ENCODE measurements around the gene ARHGAP21.
A peak's percentile ranks its signal among the peaks of the same experiment; 100 is the strongest.
"Not testable (repeated sequence)": the region's sequence is repeated elsewhere in the genome, so short reads cannot be mapped to it uniquely, and the experiment has no call there.

The ARHGAP21 gene

DNA sequence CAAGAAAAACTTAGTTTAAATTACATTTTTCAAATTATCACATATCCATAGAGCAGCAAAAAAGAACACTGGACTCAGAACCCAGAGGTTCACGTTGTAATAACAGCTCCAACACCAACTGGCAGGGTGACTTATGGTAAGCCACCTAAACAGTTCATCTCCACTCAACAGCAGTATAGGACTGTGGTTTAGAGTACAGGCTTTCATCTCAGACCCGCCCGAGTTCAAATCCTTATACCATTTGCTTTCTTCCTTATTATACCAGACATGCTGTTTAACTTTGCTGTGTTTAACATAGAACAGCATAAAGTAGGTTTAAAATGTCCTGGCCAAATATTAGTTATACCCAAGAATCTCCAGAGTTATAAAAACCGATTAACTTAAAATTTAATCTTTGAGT is 97.9 kb downstream of the ARHGAP21 start:
- DNase-seq (ENCODE audit: low read depth) = no peak

DNA sequence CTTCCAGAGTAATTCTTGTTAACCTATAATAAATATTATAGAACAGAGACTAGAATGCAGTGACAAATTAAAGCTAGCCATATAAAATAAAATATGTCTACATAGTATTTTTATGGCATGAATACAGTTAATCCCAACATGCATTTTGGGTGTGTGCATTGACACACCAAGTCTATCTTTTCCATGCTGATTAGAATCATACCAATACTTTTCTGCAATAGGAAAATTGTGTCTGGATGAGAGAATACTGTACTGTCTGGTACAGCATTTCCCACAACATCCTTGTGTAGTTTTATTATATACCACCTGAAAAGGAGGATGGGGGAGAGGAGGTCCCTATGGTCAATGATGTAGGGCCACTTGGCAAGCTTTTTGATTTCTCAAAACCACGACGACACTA is 100.3 kb downstream of the ARHGAP21 start:
- no peak for DNase-seq (ENCODE audit: low read depth)

DNA sequence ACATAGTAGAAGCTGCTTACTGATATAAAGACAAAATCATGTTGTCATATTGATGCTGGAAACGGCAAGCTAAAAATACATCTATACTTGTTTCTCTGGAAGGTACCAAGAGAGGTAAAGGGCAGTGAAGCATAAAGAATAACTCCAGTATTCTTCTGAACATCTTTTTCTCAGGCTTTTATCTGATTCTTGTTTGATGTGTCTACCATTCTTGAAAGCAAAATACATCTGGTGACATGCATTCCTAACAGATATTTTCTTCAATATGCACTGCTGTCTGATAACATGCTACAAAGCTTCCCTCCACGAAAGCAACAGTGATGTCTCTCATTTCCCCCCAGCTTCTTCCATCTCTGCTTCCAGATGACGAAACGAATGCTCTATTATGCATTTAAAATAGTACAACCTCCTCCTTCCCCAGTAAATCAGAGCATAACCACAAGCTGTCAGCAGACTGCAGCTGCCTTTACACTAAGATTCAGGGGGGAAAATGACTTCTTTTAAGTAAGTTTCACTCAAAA is 100.8 kb downstream of the ARHGAP21 start:
- no peak for DNase-seq (ENCODE audit: low read depth)

DNA sequence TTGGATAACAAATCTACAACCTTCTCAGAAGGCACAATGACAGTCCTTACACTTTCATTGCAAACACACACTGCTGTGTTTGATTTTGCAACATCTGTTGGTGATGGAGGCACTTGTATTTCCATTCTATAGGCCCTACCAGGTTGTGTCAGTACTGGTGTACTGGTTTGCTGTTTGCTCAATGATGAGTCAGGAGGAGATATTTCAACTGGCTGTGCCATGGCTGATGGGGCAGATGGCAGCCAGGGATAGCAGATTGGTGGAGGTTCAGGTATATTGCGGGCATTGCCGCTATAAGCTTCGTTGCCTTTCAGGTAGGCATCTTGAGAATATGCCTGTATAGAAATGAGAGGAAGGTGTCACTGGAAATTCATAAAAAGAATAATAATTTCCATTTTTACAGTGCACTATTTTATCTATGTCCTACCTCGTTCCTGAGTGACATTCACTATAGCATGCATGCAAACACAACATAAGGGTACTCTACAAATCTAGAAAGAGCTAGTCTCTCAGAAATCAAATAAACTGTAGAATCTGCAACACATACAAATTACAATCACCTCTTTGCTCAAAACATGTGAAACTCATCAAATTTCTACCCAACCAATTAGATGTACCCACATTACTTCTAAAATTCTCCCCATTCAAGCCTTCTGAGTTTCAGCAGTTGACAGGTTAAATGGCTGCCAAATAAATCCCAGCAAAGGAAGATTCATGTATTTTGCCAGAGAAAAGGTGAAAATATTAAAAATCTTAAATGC is 102.5 kb downstream of the ARHGAP21 start:
- DNase-seq (ENCODE audit: low read depth) = not testable (repeated sequence)

DNA sequence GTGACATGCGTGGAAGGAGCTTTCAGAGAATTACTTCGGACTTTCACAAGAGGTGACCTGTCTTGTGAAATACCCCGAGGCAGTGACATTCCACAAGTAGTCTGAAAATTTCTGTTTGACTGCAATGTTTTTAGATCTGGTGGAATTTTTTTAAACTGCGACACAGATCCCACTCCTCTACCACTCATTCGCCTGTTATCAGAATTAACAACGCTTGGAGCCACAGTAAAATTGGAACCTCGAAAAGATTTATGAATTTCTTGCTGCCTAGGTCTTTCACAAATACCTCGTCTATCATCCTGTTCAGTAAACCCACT is 103.7 kb downstream of the ARHGAP21 start:
- DNase-seq (ENCODE audit: low read depth) = not testable (repeated sequence)

DNA sequence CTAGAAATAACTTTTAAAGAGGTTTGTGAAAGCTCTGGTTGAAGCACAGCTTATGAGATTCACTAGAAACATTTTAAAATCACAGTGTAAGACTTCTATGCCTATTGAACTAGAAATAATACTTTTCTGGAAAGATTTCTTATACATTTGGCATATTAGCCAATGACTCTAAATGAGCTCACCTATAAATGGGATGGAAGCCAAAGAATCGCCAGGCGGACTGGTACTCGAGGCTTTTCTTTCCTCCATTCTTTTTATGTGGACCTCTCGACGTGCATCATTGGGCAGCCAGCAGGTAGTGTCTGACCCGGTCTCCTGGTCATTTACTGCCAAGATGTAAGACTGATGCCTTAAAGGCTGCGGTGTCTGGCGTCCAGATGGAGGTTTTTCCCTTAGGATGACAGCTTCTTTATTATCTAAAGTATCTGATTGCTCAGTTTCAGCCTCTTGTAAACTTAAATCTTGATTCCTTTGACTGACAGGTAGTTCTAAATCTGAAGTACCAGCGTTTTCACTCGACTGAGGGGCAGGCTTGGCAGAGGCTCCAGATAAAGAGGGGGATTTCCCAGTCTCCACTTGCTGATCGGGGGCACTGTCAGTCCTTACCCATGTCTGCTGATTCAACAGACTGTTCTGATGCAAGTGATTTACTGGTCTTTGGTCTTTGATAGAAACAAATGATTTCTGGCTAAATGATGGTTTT is 104.2 kb downstream of the ARHGAP21 start:
- DNase-seq (ENCODE audit: low read depth) = not testable (repeated sequence)

DNA sequence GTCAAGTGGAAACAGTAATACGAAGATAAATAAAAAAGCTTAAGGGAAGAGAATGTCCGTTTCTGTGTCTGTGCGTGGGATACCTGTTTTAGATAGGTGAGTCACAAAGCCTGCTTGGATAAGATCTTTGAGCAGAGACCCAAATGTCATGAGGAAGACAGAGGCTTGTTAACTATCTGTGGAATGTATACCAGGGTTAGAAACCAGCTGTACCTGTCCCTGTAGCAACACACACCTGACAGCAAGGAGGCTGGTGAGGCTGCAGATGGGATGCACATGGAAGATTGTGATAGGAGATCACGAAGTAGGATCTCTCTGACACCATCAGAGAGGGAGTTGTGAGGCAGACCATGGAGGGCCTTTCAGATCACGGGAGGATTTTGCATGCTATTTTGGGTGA is 105.3 kb downstream of the ARHGAP21 start:
- no peak for DNase-seq (ENCODE audit: low read depth)

DNA sequence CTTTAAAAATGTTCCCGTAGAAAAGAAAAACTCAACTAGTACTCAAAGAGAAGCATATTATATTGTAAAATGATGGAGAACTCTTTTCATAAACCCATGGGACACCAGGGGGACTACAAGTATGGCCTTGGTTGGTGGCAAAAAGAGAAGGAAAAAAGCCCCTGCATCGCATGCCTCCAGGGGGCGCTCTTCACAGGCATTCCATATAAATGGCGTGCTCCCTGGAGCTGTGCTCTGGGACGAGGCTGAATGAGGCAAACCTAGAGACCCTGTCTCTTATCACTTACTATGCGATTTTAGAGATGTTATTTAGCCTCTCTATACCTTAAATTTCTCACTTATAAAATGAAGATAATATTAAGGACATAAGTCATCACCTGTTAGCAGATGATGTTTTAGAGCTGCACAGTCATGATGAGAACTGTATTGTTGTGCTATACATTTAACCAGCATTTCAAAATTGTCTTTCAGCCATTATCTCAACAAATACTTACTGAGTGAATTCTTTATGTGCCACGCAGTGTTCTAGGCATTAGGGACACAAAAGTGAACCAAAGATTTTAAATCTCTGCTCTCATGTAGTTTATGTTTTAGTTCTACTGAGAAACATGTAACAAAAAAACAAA is 105.8 kb downstream of the ARHGAP21 start:
- DNase-seq (ENCODE audit: low read depth) = peak; percentile 17

DNA sequence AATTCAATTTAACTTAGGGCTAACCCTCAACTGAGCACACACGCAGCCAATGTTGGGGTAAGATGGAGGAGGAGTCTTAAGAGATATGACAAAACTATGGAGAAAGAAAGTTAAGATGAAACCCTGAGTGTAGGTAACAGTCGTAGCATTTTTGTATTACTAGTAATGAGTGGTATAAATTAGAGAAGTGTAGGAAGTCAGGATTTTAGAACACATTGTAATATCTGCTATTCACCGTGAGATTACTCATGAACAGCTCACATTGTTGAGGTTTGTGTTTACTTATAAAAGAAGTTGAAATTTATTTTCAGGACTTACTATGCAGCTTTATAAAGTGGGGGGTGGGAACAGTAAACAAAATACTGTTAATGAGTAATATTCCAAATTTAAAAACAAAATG is 107.2 kb downstream of the ARHGAP21 start:
- DNase-seq (ENCODE audit: low read depth) = no peak

DNA sequence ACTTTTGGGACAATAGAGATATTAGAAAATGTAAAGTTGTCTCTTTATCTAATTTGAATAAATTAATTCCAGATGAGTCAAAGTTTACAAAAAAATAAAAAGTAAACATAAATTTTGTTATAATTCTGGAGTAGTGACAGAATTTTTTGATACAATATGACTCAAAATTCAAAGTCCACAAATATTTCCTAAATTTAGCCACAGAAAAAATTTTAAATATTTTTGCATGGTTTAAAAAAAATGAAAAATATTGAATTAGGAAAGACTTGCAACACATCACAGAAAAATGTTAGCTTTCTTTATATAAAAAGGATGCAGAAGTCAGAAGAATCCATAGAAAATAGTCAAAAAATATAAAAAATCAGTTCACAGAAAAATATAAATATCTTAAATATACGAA is 117.7 kb downstream of the ARHGAP21 start:
- no peak for DNase-seq (ENCODE audit: low read depth)

DNA sequence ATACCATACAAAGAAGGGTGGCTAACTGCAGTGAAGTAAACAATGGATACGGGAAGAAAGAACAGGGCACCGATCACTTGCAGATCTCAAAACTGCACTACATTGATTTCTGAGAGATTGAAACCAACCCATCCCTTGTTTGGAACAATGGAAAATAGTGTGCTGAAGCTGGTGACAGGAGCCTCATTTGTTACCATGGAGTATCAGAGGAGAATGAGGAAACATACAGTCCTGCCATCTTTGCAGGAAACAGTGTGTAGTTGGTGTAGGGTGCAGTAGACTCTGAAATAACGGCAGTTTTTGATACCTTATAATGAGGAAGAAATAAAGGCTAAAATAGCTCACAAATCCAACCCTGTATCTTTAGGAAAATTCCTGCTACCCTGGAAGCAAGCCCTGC is 118.5 kb downstream of the ARHGAP21 start:
- no peak for DNase-seq (ENCODE audit: low read depth)

DNA sequence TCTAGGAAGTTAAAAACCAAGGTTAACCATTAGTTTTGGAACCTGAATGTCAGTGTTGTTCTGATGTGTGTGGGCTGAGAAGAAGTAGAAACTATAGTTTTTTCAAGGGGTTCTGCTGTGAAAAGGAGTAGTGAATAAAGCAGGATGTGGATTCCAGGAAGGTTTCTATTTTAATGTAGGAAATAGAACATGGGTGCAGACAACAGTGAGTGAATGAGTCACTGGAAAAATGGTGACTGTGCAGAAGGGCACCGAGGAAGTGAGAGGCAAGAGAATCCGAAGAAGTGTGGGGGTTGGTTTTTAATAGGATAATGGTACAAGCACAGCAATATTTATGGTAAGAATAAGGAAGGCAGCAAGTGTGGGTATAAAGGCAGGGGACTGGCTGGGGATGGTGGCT is 120.4 kb downstream of the ARHGAP21 start:
- DNase-seq (ENCODE audit: low read depth) = peak; percentile 44

DNA sequence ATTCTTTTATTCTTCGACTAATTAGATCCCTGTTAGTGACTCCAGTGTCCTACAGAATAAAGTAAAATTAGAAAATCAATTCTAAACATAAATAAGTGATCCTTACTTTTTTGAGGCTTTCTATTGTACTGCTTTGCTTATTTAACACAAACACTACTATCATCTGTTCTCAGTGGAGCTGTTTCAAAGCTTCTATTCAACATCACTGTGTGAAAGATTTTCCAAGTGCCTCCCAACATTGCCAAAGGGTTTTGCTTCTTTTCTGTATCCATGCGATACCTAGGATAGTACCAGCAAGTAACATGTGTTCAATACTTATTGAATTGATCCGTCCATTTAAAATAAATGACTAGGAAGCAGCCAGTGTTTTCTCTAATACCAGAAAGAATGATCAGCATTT is 125.7 kb downstream of the ARHGAP21 start:
- no peak for DNase-seq (ENCODE audit: low read depth)

DNA sequence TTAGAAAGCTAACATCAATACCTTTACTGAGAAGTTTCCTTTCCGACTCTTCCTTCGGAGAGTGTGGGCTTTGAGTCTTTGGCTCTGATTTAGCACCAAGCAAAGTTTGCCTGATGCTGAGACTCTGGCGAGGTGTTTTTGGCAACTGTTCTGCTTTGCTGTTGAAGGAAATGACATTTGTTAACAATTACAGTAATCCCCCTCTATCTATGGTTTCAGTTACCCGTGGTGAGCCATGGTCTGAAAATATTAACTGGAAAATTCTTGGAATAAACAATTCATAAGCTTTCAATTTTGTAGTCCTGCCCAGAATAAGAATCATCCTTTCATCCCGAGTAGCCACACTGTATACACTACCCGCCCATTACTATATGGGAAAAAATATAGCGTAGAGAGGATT is 126.3 kb downstream of the ARHGAP21 start:
- no peak for DNase-seq (ENCODE audit: low read depth)

DNA sequence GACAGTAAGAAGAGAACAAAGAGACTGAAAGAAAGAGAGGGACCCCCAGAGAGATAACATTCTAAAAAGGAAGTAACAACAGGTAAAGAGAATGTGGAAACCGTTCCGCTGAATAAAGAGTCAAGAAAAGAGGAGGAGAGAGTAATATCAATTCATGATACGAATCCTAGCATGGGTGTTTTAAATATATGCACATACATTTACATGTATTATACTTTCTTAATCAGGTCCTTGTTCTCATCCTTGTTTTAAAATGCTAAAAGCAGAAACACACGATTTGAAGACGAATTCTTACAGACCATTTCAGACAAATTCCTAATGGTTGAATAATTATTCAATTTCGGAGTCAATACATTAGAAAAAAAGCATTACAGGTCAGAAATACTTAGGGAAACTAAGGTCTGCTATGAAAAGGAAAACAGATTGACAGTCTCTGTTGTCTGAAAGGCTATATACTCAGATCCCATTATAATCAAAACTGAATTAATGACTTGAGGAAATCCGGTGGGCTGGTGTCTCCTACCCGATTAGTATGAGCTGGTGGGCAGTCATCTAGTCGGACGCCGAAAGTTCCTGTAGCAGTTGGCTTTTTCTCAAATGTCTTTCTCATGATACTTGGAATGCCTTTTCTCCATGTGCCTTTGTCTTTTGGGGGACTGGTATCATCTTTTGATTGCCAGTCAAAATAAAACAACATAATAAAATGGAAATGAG is 127.3 kb downstream of the ARHGAP21 start:
- no peak for DNase-seq (ENCODE audit: low read depth)

DNA sequence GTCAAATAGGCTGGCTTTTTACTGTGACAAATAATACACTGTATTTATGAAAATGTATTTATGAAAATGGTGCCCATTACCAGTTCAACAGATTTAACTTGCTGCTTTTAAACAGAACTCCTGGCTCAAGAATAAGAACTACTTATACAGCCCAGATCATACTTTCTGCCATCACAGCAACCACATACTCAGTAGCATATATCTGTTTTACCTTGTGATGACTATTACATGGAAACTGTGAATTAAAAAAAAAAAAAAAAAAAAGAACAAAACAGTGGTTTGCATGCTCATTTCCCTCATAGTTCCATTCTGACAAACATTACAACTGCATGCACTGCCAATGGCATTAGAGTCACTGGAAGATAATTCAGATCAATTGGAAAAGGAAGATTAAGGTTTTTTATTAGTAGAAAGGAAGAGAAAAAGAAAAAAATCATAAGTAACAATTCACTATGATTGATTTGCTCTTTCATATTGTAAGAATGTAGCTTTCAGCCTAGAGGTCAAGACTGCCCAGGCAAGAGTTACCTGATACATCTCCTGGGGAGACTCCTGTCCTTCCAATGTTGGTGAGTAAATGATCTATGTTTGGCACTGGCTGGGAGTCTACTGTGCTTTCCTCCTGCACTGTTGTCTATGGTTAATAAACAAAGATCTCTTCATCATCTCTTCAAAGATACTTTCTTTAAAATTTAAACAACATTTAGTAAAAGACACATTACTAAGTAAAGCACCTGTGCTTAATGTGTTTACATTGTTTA is 132.8 kb downstream of the ARHGAP21 start:
- DNase-seq (ENCODE audit: low read depth) = no peak

DNA sequence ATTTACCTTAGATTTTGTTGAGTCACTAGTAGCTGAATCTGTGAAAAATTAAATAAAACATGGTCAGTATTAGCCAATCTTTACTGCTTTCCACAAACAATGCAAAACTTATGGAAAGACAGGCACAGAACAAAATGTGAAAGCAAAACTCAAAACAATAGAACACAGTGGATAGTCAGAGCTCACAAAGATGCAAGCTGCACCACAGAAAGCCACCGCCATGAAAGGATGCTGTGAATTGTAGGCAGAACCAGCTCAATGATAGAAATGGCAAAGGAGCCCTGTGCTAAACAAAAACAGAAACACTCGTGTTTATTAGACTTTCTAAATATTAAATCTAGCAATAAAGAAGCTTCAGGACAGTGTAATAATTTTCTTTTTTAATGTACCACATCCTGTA is 134.4 kb downstream of the ARHGAP21 start:
- DNase-seq (ENCODE audit: low read depth) = no peak

DNA sequence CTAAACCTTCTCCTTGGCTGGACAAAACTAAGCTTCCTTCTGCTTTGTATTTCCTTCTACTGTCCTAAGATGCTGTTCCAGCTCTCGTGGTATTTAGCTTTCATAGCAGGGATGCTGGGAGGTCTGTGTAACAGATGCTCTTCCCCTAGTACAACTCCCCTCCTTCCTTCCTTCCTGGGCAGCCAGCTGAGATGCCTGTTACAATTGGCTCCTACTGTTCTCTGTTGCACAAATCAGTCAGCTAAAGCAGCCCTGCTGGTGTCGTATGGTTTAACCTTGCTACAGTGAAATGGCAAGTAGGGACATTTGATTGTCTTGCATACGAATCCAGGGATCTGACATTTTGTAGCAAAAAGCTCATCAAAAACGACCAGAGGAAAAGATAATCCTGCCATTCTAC is 143.8 kb downstream of the ARHGAP21 start:
- no peak for DNase-seq (ENCODE audit: low read depth)

DNA sequence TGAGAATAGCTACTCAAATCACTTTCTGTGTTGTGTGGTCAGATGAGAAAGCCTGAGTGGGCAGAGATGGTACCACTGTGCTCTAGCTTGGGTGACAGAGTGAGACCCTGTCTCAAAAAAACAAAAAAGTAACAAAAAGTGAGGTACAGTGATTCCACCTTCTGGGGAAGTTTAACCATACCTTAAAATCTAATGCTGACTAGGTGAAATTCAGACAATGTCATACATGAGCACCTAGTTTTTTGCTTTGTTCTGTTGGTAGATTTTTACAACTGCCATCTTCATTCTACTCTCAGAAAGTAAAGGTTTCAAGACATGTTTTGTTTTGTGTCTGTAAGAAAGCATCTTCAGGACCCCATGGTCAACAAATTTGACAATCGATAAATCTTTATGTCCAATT is 144.2 kb downstream of the ARHGAP21 start:
- DNase-seq (ENCODE audit: low read depth) = no peak

DNA sequence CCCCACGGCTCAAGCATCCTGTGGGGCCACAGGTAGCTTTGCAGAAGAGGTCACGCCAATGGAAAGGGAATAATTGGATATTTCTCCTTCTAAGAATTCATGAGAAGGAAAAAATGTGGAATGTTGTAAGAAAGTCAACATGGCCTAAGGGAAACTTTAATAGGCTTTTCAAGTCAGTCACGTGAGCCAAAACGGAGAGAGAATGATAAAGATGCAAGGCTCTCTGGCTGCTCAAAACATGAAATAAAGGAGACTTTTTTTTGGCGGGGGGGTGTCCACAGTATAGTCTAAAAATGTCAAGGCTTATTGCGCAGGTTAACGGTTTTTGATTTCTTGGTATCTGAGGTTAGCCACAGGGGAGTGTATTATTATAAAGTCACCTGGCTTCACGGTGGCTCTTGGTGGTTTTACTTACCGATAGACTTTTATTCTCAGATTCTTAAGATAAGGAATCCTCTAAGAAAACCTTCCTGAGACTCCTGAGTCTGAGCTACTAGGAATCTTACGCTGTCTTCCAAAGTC is 148.1 kb downstream of the ARHGAP21 start:
- no peak for DNase-seq (ENCODE audit: low read depth)

DNA sequence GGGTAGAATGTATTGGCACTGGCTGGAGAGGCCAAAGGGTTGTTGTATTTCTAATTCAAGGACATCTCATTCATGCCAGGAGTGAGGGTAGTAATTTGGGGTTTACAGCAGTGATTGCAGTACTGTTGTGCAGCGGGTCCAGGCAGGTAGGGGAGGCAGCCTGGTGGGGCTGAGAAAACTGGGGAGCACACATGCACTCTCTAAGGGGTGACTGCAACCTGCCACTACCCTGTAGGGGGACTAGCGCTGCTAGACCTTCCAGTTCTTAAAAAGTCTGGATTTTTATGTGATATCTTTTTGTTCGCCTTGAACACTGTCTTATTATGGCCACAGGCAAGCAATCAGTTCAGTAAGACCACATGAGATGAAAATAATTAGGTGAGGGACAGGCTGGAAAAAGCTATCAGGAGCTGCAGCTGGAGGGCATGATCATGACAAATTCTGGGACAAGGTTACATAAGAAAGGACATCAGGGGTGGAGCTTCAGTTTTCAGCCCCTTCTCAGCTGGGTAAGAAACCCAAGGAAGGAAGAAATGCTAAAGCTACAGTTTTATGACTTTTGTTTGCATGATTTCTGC is 149.0 kb downstream of the ARHGAP21 start:
- DNase-seq (ENCODE audit: low read depth) = no peak

Measured in stromal cell of bone marrow (primary cell).